ENCODE measurements around the gene HNF1A.
A peak's percentile ranks its signal among the peaks of the same experiment; 100 is the strongest.

Gene HNF1A, protein sequence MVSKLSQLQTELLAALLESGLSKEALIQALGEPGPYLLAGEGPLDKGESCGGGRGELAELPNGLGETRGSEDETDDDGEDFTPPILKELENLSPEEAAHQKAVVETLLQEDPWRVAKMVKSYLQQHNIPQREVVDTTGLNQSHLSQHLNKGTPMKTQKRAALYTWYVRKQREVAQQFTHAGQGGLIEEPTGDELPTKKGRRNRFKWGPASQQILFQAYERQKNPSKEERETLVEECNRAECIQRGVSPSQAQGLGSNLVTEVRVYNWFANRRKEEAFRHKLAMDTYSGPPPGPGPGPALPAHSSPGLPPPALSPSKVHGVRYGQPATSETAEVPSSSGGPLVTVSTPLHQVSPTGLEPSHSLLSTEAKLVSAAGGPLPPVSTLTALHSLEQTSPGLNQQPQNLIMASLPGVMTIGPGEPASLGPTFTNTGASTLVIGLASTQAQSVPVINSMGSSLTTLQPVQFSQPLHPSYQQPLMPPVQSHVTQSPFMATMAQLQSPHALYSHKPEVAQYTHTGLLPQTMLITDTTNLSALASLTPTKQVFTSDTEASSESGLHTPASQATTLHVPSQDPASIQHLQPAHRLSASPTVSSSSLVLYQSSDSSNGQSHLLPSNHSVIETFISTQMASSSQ

GRCh38 chr12:120978296-120979219 is at the start of gene HNF1A:
Gene HNF1A (plus strand): TSS chr12:120978543. CDS start chr12:120978769, 226 bp downstream.
- H3K27ac ChIP-seq, result peak within 1 kb of the TSS; percentile 93
- no peak for TF ChIP-seq ZFX (IDR thresholded peaks at IDR 0.05; ENCODE audit: borderline replicate concordance)
- TF ChIP-seq, protein P1, sequence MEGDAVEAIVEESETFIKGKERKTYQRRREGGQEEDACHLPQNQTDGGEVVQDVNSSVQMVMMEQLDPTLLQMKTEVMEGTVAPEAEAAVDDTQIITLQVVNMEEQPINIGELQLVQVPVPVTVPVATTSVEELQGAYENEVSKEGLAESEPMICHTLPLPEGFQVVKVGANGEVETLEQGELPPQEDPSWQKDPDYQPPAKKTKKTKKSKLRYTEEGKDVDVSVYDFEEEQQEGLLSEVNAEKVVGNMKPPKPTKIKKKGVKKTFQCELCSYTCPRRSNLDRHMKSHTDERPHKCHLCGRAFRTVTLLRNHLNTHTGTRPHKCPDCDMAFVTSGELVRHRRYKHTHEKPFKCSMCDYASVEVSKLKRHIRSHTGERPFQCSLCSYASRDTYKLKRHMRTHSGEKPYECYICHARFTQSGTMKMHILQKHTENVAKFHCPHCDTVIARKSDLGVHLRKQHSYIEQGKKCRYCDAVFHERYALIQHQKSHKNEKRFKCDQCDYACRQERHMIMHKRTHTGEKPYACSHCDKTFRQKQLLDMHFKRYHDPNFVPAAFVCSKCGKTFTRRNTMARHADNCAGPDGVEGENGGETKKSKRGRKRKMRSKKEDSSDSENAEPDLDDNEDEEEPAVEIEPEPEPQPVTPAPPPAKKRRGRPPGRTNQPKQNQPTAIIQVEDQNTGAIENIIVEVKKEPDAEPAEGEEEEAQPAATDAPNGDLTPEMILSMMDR (IDR thresholded peaks at IDR 0.05), result no peak

DNA sequence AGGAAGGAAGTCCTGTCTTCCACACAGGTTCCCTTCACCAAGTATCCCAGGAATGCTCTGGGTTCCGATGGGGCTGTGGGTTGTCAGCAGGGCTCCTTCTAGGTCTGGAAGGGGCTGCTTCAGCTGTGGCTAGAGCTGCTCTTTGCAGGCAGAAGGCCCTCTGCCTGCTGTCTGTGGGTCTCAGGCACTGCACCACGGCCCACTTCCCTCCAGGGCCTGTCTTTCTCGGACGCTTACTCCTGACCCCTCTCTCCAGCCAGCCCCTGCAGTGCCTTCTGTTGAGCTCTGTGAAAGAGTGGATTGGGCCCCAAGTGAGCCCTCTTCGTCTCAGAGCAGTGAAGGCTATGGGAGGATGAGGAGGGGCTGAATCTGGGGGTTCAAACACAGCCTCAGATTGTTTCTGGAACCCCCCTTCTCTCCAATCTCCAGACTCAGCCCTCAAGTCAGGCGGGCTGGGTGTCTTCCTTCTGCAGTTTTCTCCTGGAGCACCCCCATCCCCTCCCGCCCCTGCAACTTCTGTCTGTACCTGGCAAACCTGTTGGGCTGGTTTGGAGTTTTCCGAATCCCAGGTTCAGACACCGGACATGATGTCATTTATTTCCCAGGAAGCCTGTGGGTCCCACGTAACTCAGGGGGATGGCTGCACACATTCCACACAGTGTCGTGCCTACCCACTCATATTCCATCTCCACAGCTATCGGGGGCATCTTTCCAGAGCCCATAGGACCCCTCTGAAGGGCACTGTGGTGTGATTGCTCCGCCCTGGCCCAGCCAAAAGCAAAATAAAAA is 49.3 kb upstream of the HNF1A start:
- TF ChIP-seq, protein P1 (IDR thresholded peaks at IDR 0.05), result no peak
- no peak for TF ChIP-seq ZFX (IDR thresholded peaks at IDR 0.05; ENCODE audit: borderline replicate concordance)
- 0 out of 2 replicates have a peak overlapping the region, but pooled peaks have one; percentile 31 for H3K27ac ChIP-seq

DNA sequence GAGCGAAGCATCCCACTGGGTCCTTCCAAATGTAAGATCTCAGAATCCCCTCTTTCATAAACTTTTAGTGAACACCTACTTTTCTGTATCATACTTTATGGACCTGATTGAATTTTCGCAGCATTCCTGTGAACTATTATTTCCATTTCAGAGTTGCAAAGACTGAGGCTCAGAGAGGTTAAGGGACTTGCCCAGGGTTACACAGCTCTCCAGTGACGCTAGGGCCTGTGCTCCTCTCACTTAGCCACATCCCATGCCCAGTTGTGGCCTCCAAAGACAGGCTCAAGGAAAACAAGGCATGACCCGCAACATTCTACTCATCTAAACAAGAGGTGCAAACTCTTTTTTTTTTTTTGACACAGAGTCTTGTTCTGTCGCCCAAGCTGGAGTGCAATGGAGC is 48.3 kb upstream of the HNF1A start:
- no peak for TF ChIP-seq ZFX (IDR thresholded peaks at IDR 0.05; ENCODE audit: borderline replicate concordance)
- TF ChIP-seq, protein P1 (IDR thresholded peaks at IDR 0.05), result no peak

GRCh38 chr12:120932058-120932457 is 46.3 kb upstream of the HNF1A start:
- TF ChIP-seq ZFX (IDR thresholded peaks at IDR 0.05; ENCODE audit: borderline replicate concordance), result no peak
- TF ChIP-seq, protein P1 (IDR thresholded peaks at IDR 0.05), result no peak
- no peak overlapping the region for H3K27ac ChIP-seq

More for the DNA sequence above, 48.3 kb upstream of the HNF1A start:
- 0 out of 2 replicates have a peak overlapping the region, but pooled peaks have one; percentile 31 for H3K27ac ChIP-seq

GRCh38 chr12:120932956-120933526 is 45.3 kb upstream of the HNF1A start:
- TF ChIP-seq ZFX (IDR thresholded peaks at IDR 0.05; ENCODE audit: borderline replicate concordance), result no peak
- TF ChIP-seq, protein P1 (IDR thresholded peaks at IDR 0.05), result no peak
- no peak overlapping the region for H3K27ac ChIP-seq

DNA sequence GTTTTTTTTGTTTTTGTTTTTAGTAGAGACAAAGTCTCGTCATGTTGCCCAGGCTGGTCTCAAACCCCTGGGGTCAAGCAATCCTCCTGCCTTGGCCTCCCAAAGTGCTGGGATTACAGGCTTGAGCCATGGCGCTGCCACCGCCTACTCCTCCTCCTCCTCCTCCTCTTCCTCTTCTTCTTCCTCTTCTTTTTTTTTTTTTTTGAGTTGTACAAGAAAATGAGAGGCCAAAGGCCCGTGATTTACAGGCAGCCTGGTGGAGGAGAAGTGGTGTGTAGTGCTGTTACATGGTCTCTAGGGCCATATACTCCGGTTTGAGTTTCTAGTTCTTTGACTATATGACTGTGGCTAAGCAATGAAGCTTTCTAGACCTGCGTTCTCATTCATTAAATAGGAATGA is 44.6 kb upstream of the HNF1A start:
- TF ChIP-seq, protein P1 (IDR thresholded peaks at IDR 0.05), result no peak
- no peak for TF ChIP-seq ZFX (IDR thresholded peaks at IDR 0.05; ENCODE audit: borderline replicate concordance)
- H3K27ac ChIP-seq, result no peak overlapping the region

Measured in 22Rv1 (cell line).